Nephron (organoid): ENCODE data around the gene RNF138.
A peak's percentile ranks its signal among the peaks of the same experiment; 100 is the strongest.

Experiments used
- H3K27ac Mint-ChIP-seq, 3 experiments: 2 replicates each; pipeline ENCODE4 v1.8.0; 2020; ENCODE audit warnings: mixed read lengths in 3 of 3, mild to moderate bottlenecking in 2 of 3, moderate library complexity in 1 of 3
- H3K27me3 Mint-ChIP-seq: 2 replicates; pipeline ENCODE4 v1.8.0; 2021; ENCODE audit warnings: low read depth, mild to moderate bottlenecking, moderate library complexity, mixed read lengths
- H3K36me3 Mint-ChIP-seq: 2 replicates; pipeline ENCODE4 v1.8.0; 2020; ENCODE audit warnings: low read depth, mixed read lengths
- H3K4me1 Mint-ChIP-seq: 2 replicates; pipeline ENCODE4 v1.8.0; 2020; ENCODE audit warnings: mixed read lengths
- H3K4me3 Mint-ChIP-seq, 3 experiments: 2 replicates each; pipeline ENCODE4 v1.8.0; 2020; ENCODE audit warnings: mild to moderate bottlenecking in 3 of 3, mixed read lengths in 3 of 3, moderate library complexity in 2 of 3
- H3K9me3 Mint-ChIP-seq: 2 replicates; pipeline ENCODE4 v1.8.0; 2020; ENCODE audit warnings: mixed read lengths
- TF ChIP-seq, protein P1 (sequence below), 3 experiments: fragments of 200-600 bp; sonication (generic); IDR thresholded peaks; one replicate each; pipeline ENCODE4 v1.5.0; 2021; ENCODE audit warnings: antibody characterized with exemption in 3 of 3; ENCODE audit not compliant: unreplicated experiment in 3 of 3

Gene RNF138

DNA sequence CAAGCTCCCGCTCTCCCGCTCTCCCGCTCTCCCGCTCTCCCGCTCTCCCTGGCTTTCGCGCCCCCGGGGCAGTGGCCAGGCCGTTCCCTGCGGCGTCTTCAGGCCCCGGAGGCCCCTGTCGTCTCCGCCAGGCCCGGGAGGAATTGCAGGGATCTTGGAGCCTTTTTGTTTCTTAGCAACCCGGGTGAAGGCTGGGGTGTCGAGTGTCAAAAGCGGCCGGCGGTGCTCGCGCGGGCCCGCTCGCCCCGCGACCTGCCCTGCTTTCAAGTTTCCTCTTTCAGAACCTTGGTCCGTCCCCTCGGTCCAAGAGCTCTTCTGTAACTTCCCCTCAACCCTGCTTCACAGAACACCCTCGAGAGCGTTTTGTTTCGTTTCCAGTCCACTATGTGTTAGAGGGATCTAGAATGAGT lies 1.4 kb downstream of the RNF138 start:
- Mint-ChIP-seq H3K9me3 (no peaks in the 10 kb centered on the region), H3K4me3 (peak overlapping the region; percentile 91 to 97 (median 96)), H3K27me3 (no peaks in the 10 kb centered on the region), H3K4me1 (peaks cover 31% of the 10 kb centered on the region), H3K27ac (peak overlapping the region; percentile 83 to 93 (median 89)), H3K36me3 (peaks cover 32% of the 10 kb centered on the region)
- TF ChIP-seq, protein P1, sequence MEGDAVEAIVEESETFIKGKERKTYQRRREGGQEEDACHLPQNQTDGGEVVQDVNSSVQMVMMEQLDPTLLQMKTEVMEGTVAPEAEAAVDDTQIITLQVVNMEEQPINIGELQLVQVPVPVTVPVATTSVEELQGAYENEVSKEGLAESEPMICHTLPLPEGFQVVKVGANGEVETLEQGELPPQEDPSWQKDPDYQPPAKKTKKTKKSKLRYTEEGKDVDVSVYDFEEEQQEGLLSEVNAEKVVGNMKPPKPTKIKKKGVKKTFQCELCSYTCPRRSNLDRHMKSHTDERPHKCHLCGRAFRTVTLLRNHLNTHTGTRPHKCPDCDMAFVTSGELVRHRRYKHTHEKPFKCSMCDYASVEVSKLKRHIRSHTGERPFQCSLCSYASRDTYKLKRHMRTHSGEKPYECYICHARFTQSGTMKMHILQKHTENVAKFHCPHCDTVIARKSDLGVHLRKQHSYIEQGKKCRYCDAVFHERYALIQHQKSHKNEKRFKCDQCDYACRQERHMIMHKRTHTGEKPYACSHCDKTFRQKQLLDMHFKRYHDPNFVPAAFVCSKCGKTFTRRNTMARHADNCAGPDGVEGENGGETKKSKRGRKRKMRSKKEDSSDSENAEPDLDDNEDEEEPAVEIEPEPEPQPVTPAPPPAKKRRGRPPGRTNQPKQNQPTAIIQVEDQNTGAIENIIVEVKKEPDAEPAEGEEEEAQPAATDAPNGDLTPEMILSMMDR (IDR thresholded peaks at IDR 0.05; ENCODE audit: unreplicated experiment in 3 of 3), result no peak

DNA sequence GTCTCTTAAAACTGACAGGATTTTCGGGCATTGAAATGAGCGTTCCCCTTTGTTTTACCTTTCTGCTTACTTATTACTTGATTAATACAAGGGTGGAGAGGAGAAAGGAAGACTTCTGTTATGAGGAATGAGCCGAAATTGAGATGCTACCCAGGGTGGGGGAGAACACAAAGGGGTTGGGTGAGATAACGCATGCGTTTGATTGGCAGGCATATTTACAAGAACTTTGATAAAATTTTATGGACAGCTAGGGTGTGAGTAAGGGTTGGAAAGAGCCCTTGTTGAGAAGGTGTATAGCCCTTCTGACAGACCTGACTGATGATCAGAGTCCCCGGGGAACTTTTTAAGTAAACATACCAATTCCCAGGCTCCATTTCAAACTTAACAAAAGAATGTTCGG lies 1.8 kb downstream of the RNF138 start:
- Mint-ChIP-seq H3K27me3 (no peaks in the 10 kb centered on the region), H3K4me1 (peaks cover 31% of the 10 kb centered on the region), H3K9me3 (no peaks in the 10 kb centered on the region), H3K36me3 (peaks cover 32% of the 10 kb centered on the region), H3K4me3 (peak overlapping the region; percentile 91 to 97 (median 96)), H3K27ac (peak overlapping the region; percentile 83 to 93 (median 89))
- TF ChIP-seq, protein P1 (IDR thresholded peaks at IDR 0.05; ENCODE audit: unreplicated experiment in 3 of 3), result no peak

GRCh38 chr18:32095192-32095899 lies 3.7 kb downstream of the RNF138 start:
- Mint-ChIP-seq H3K4me3 (peak overlapping the region; percentile 42 to 58 (median 45)), H3K4me1 (peaks cover 37% of the 10 kb centered on the region), H3K27ac (peak overlapping the region in 1 of 3 experiments; percentile 15), H3K36me3 (peaks cover 41% of the 10 kb centered on the region), H3K27me3 (no peaks in the 10 kb centered on the region), H3K9me3 (no peaks in the 10 kb centered on the region)
- TF ChIP-seq, protein P1 (IDR thresholded peaks at IDR 0.05; ENCODE audit: unreplicated experiment in 3 of 3), result no peak

DNA sequence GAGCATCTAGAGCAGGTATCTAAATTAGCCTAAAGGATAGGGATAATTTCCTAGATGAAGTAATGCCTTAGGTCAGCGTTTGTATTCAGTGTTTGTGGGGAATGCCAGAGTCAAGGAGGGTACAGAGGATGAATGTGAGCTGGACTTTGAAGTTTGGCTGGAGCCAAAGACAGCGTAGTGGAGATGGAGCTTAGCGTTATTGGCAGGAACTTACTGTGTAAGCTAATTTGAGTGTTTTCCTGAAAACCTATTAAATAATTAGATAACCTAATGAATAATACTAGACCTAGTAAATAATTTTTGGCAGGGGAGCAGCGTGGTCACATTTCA lies 4.2 kb downstream of the RNF138 start:
- H3K9me3 Mint-ChIP-seq, result no peaks in the 10 kb centered on the region
- TF ChIP-seq, protein P1 (IDR thresholded peaks at IDR 0.05; ENCODE audit: unreplicated experiment in 3 of 3), result no peak

GRCh38 chr18:32096946-32097345 lies 5.3 kb downstream of the RNF138 start:
- TF ChIP-seq, protein P1 (IDR thresholded peaks at IDR 0.05; ENCODE audit: unreplicated experiment in 3 of 3), result no peak
- H3K27ac Mint-ChIP-seq, result no peak overlapping the region
- H3K36me3 Mint-ChIP-seq, result peaks cover 49% of the 10 kb centered on the region
- H3K4me1 Mint-ChIP-seq, result peaks cover 37% of the 10 kb centered on the region
- no peak overlapping the region for H3K4me3 Mint-ChIP-seq
- H3K9me3 Mint-ChIP-seq, result no peaks in the 10 kb centered on the region
- H3K27me3 Mint-ChIP-seq, result no peaks in the 10 kb centered on the region

More for the DNA sequence above, 4.2 kb downstream of the RNF138 start:
- Mint-ChIP-seq H3K27me3 (no peaks in the 10 kb centered on the region), H3K4me1 (peaks cover 37% of the 10 kb centered on the region), H3K36me3 (peaks cover 44% of the 10 kb centered on the region), H3K27ac (peak overlapping the region in 1 of 3 experiments; percentile 15), H3K4me3 (no peak overlapping the region)

GRCh38 chr18:32104516-32104915 lies 12.8 kb downstream of the RNF138 start:
- TF ChIP-seq, protein P1 (IDR thresholded peaks at IDR 0.05; ENCODE audit: unreplicated experiment in 3 of 3), result no peak
- no peaks in the 10 kb centered on the region for H3K27me3 Mint-ChIP-seq
- H3K36me3 Mint-ChIP-seq, result peaks cover 34% of the 10 kb centered on the region
- no peak overlapping the region for H3K27ac Mint-ChIP-seq
- no peaks in the 10 kb centered on the region for H3K9me3 Mint-ChIP-seq
- H3K4me1 Mint-ChIP-seq, result peaks cover 3% of the 10 kb centered on the region
- H3K4me3 Mint-ChIP-seq, result no peak overlapping the region
